Neuronal stem cell (in vitro differentiated cells): ENCODE results near the gene GPR142.
A peak's percentile ranks its signal among the peaks of the same experiment; 100 is the strongest.

Source experiments
- DNase-seq: peaks from one replicate; pipeline ENCODE4 v3.0.0-alpha.2; 2013; ENCODE audit warnings: low spot score
- H2AFZ ChIP-seq: one replicate; pipeline ENCODE4 v1.6.1; 2013; ENCODE audit warnings: mild to moderate bottlenecking, low read length, inconsistent platforms
- H2AK5ac ChIP-seq: 2 replicates; pipeline ENCODE4 v1.6.1; 2013; ENCODE audit warnings: low read depth, mild to moderate bottlenecking, inconsistent platforms, low read length, moderate library complexity, mixed read lengths
- H2BK120ac ChIP-seq: 2 replicates; pipeline ENCODE4 v1.6.1; 2013; ENCODE audit warnings: low read depth, mild to moderate bottlenecking, inconsistent platforms, low read length, moderate library complexity, mixed read lengths
- H2BK12ac ChIP-seq: one replicate; pipeline ENCODE4 v1.6.1; 2013; ENCODE audit warnings: low read length, inconsistent platforms
- H2BK15ac ChIP-seq: 2 replicates; pipeline ENCODE4 v1.6.1; 2013; ENCODE audit warnings: mild to moderate bottlenecking, low read length, inconsistent platforms, mixed read lengths
- H2BK5ac ChIP-seq: one replicate; pipeline ENCODE4 v1.6.1; 2013; ENCODE audit warnings: inconsistent platforms, mild to moderate bottlenecking, low read length, moderate library complexity
- H3K14ac ChIP-seq: one replicate; pipeline ENCODE4 v1.6.1; 2013; ENCODE audit warnings: low read length, inconsistent platforms
- H3K18ac ChIP-seq: 2 replicates; pipeline ENCODE4 v1.6.1; 2013; ENCODE audit warnings: low read length, inconsistent platforms
- H3K23ac ChIP-seq: 2 replicates; pipeline ENCODE4 v1.6.1; 2013; ENCODE audit warnings: low read depth, mild to moderate bottlenecking, mixed read lengths, low read length, inconsistent platforms; ENCODE audit not compliant: poor library complexity
- H3K27ac ChIP-seq: replicated peaks from 3 replicates; pipeline ENCODE4 v1.5.1; 2013; ENCODE audit warnings: low read length, inconsistent platforms
- H3K27me3 ChIP-seq, 3 experiments: 2 replicates each; pipeline ENCODE4 v1.6.1; 2013; ENCODE audit warnings: low read length in 3 of 3, mild to moderate bottlenecking in 2 of 3, inconsistent platforms in 1 of 3, low read depth in 1 of 3, mixed read lengths in 1 of 3, moderate library complexity in 1 of 3; ENCODE audit not compliant: control insufficient read depth in 3 of 3, insufficient read depth in 3 of 3
- H3K36me3 ChIP-seq, 2 donors: replicated peaks in 1 of 2; 2 replicates each; pipeline ENCODE4 v1.6.1; 2013; ENCODE audit warnings: low read length in 2 of 2; ENCODE audit not compliant: control insufficient read depth in 2 of 2, insufficient read depth in 2 of 2
- H3K4ac ChIP-seq: 2 replicates; pipeline ENCODE4 v1.6.1; 2013; ENCODE audit warnings: inconsistent platforms, mild to moderate bottlenecking, low read length, moderate library complexity
- H3K4me1 ChIP-seq, 2 donors: 1 replicate in 1 of 2; 2 replicates in 1 of 2; pipeline ENCODE4 v1.6.1; 2013; ENCODE audit warnings: low read length in 2 of 2, low read depth in 1 of 2; ENCODE audit not compliant: control insufficient read depth in 2 of 2, insufficient read depth in 1 of 2
- H3K4me2 ChIP-seq: one replicate; pipeline ENCODE4 v1.6.1; 2013; ENCODE audit warnings: mild to moderate bottlenecking, low read length, inconsistent platforms; ENCODE audit not compliant: insufficient read depth, poor library complexity, severe bottlenecking
- H3K4me3 ChIP-seq, 2 donors: 2 replicates each; pipeline ENCODE4 v1.5.1; 2013; ENCODE audit warnings: low read length in 2 of 2, mild to moderate bottlenecking in 2 of 2, inconsistent platforms in 1 of 2, moderate library complexity in 1 of 2
- H3K79me1 ChIP-seq: one replicate; pipeline ENCODE4 v1.6.1; 2013; ENCODE audit warnings: low read depth, mild to moderate bottlenecking, inconsistent platforms, low read length, moderate library complexity
- H3K9ac ChIP-seq: one replicate; pipeline ENCODE4 v1.6.1; 2013; ENCODE audit warnings: mild to moderate bottlenecking, low read depth, low read length, inconsistent platforms; ENCODE audit not compliant: poor library complexity
- H3K9me3 ChIP-seq, 2 donors: replicated peaks in 1 of 2; 2 replicates each; pipeline versions ENCODE3 to v1.6.1; 2013; ENCODE audit warnings: low read length in 2 of 2, mild to moderate bottlenecking in 2 of 2, inconsistent platforms in 1 of 2, low read depth in 1 of 2, mixed read lengths in 1 of 2, moderate library complexity in 1 of 2; ENCODE audit not compliant: control insufficient read depth in 2 of 2, insufficient read depth in 1 of 2
- H4K8ac ChIP-seq: one replicate; pipeline ENCODE4 v1.6.1; 2013; ENCODE audit warnings: low read depth, mild to moderate bottlenecking, inconsistent platforms, low read length, moderate library complexity
- H4K91ac ChIP-seq: one replicate; pipeline ENCODE4 v1.6.1; 2013; ENCODE audit warnings: low read length, low read depth, mild to moderate bottlenecking, inconsistent platforms; ENCODE audit not compliant: poor library complexity
- WGBS, 2 donors: extraction: QIAGEN DNeasy Blood & Tissue Kit; methylation state at CpG; one replicate each; pipeline ENCODE4 v1.1.7; 2013; ENCODE audit warnings: missing lambda C conversion rate in 2 of 2, mixed read lengths in 1 of 2; ENCODE audit not compliant: insufficient read length in 2 of 2, insufficient replicate concordance in 1 of 2; ENCODE audit errors: extremely low coverage in 2 of 2; 5-methylcytosine and 5-hydroxymethylcytosine counted together

Gene GPR142

GRCh38 chr17:74330446-74330845, 36.9 kb upstream of the GPR142 start:
- Histone ChIP-seq H2BK120ac (no peak overlapping the region), H4K8ac (no peak overlapping the region), H2BK5ac (no peak overlapping the region), H3K79me1 (no peaks in the 10 kb centered on the region), H3K4me3 (no peak overlapping the region), H3K4ac (no peak overlapping the region), H3K9ac (no peak overlapping the region), H3K18ac (peak overlapping the region; percentile 6), H3K4me2 (no peak overlapping the region), H3K36me3 (no peaks in the 10 kb centered on the region), H3K27me3 (peaks cover 4 to 83% (median 12%) of the 10 kb centered on the region in 3 experiments), H4K91ac (no peak overlapping the region), H3K27ac (no peak overlapping the region), H3K9me3 (peaks cover 0 to 5% of the 10 kb centered on the region in 2 donors), H2AK5ac (no peak overlapping the region), H3K4me1 (peaks cover 10 to 15% of the 10 kb centered on the region in 2 donors), H2BK15ac (peak overlapping the region; percentile 28), H2BK12ac (no peak overlapping the region), H3K23ac (no peak overlapping the region), H3K14ac (no peak overlapping the region), H2AFZ (no peak overlapping the region)
- no CpG with 5 or more reads among the region's 8 CpGs for WGBS, 2 donors
- DNase-seq: no peak

- peak overlapping the region; percentile 40 for H2AK5ac ChIP-seq
- no peak for DNase-seq
- H4K91ac ChIP-seq: no peak overlapping the region
- no CpG with 5 or more reads among the region's 7 CpGs for WGBS, 2 donors
- no peaks in the 10 kb centered on the region for H3K79me1 ChIP-seq
- peaks cover 0 to 4% of the 10 kb centered on the region in 2 donors for H3K4me1 ChIP-seq
- H3K23ac ChIP-seq: peak overlapping the region; percentile 4
- no peak overlapping the region for H2AFZ ChIP-seq
- peaks cover 0 to 5% of the 10 kb centered on the region in 2 donors for H3K9me3 ChIP-seq
- no peak overlapping the region for H3K9ac ChIP-seq
- no peak overlapping the region for H3K27ac ChIP-seq
- peaks cover 0 to 78% (median 0%) of the 10 kb centered on the region in 3 experiments for H3K27me3 ChIP-seq
- peak overlapping the region; percentile 55 for H3K4ac ChIP-seq
- H3K4me2 ChIP-seq: no peak overlapping the region
- no peak overlapping the region for H3K4me3 ChIP-seq
- H2BK15ac ChIP-seq: peak overlapping the region; percentile 41
- peak overlapping the region; percentile 81 for H3K18ac ChIP-seq
- no peaks in the 10 kb centered on the region for H3K36me3 ChIP-seq
- H2BK5ac ChIP-seq: peak overlapping the region; percentile 85
- H2BK12ac ChIP-seq: no peak overlapping the region
- H3K14ac ChIP-seq: no peak overlapping the region
- no peak overlapping the region for H4K8ac ChIP-seq
- no peak overlapping the region for H2BK120ac ChIP-seq
Measured at GRCh38 chr17:74332017-74332650, 35.2 kb upstream of the GPR142 start.

- no peak for DNase-seq
- no peak overlapping the region for H2BK120ac ChIP-seq
- no peak overlapping the region for H4K8ac ChIP-seq
- H4K91ac ChIP-seq: no peak overlapping the region
- H3K36me3 ChIP-seq: no peaks in the 10 kb centered on the region
- H2AK5ac ChIP-seq: peak overlapping the region; percentile 40
- H2BK5ac ChIP-seq: peak overlapping the region; percentile 85
- peak overlapping the region; percentile 81 for H3K18ac ChIP-seq
- H3K79me1 ChIP-seq: no peaks in the 10 kb centered on the region
- H3K4ac ChIP-seq: no peak overlapping the region
- H3K27ac ChIP-seq: no peak overlapping the region
- peaks cover 0 to 5% of the 10 kb centered on the region in 2 donors for H3K9me3 ChIP-seq
- H2BK15ac ChIP-seq: peak overlapping the region; percentile 41
- peaks cover 0 to 78% (median 0%) of the 10 kb centered on the region in 3 experiments for H3K27me3 ChIP-seq
- peaks cover 0 to 3% of the 10 kb centered on the region in 2 donors for H3K4me1 ChIP-seq
- no CpG with 5 or more reads among the region's 11 CpGs for WGBS, 2 donors
- no peak overlapping the region for H3K4me2 ChIP-seq
- H3K14ac ChIP-seq: no peak overlapping the region
- H3K23ac ChIP-seq: no peak overlapping the region
- H2AFZ ChIP-seq: no peak overlapping the region
- H2BK12ac ChIP-seq: no peak overlapping the region
- H3K9ac ChIP-seq: no peak overlapping the region
- H3K4me3 ChIP-seq: no peak overlapping the region
Measured at GRCh38 chr17:74332763-74333283, 34.5 kb upstream of the GPR142 start.

- Histone ChIP-seq H3K4me3 (no peak overlapping the region), H2BK5ac (no peak overlapping the region), H3K36me3 (no peaks in the 10 kb centered on the region), H3K27ac (no peak overlapping the region), H2AK5ac (no peak overlapping the region), H2AFZ (no peak overlapping the region), H4K91ac (no peak overlapping the region), H2BK120ac (no peak overlapping the region), H3K4me1 (peaks cover 0 to 3% of the 10 kb centered on the region in 2 donors), H3K27me3 (peaks cover 0 to 76% (median 0%) of the 10 kb centered on the region in 3 experiments), H3K79me1 (peaks cover 2% of the 10 kb centered on the region), H2BK15ac (no peak overlapping the region), H3K14ac (no peak overlapping the region), H3K4ac (no peak overlapping the region), H3K9me3 (peaks cover 0 to 5% of the 10 kb centered on the region in 2 donors), H3K9ac (no peak overlapping the region), H3K18ac (no peak overlapping the region), H3K23ac (no peak overlapping the region), H3K4me2 (no peak overlapping the region), H2BK12ac (no peak overlapping the region), H4K8ac (no peak overlapping the region)
- WGBS, 2 donors: no CpG with 5 or more reads among the region's 2 CpGs
- DNase-seq: no peak
Measured at GRCh38 chr17:74334393-74335039, 32.8 kb upstream of the GPR142 start.
